OCI-LY7 (cell line): ENCODE data around the gene IFNL2.
A peak's percentile ranks its signal among the peaks of the same experiment; 100 is the strongest.
"Not testable (repeated sequence)": the region's sequence is repeated elsewhere in the genome, so short reads cannot be mapped to it uniquely, and the experiment has no call there.

Source experiments
- CTCF ChIP-seq: fragments of 200-600 bp; sonication (generic); conservative IDR thresholded peaks from 2 replicates; pipeline ENCODE4 v1.5.1; 2014; ENCODE audit warnings: mild to moderate bottlenecking, antibody characterized with exemption, low read length, moderate library complexity, mixed read lengths
- EZH2phosphoT487 ChIP-seq: fragments of 200-600 bp; sonication (generic); IDR thresholded peaks from 2 replicates; pipeline ENCODE4 v1.6.1; 2018; ENCODE audit warnings: low read depth, borderline replicate concordance, mild to moderate bottlenecking, mixed run types, antibody characterized with exemption, low read length, moderate library complexity, mixed read lengths

- TF ChIP-seq CTCF = 0 out of 2 replicates have a peak, but pooled peaks have one; percentile 13
- TF ChIP-seq EZH2phosphoT487 = not testable (repeated sequence)
Measured at GRCh38 chr19:39219108-39219507, 49.1 kb upstream of the IFNL2 start.
